Stimulated activated CD8-positive, alpha-beta memory T cell treated with anti-CD3 and anti-CD28 coated beads, Interleukin-15, amount 100 ng/mL, for 48 hours (primary cell): ENCODE data around the gene RIPK3.
"Not testable (repeated sequence)": the region's sequence is repeated elsewhere in the genome, so short reads cannot be mapped to it uniquely, and the experiment has no call there.

Experiments
- DNase-seq, 2 donors: peaks; one replicate each; pipeline ENCODE4 v3.0.0-alpha.2; 2020; ENCODE audit warnings: low read depth in 2 of 2

Gene RIPK3

GRCh38 chr14:24339284-24340151 lies at the start of gene RIPK3:
Gene RIPK3, minus strand, starts transcription at chr14:24339991. Its CDS starts 165 bp downstream, at chr14:24339826.
- DNase-seq, result peak; percentile 42 to 53

DNA sequence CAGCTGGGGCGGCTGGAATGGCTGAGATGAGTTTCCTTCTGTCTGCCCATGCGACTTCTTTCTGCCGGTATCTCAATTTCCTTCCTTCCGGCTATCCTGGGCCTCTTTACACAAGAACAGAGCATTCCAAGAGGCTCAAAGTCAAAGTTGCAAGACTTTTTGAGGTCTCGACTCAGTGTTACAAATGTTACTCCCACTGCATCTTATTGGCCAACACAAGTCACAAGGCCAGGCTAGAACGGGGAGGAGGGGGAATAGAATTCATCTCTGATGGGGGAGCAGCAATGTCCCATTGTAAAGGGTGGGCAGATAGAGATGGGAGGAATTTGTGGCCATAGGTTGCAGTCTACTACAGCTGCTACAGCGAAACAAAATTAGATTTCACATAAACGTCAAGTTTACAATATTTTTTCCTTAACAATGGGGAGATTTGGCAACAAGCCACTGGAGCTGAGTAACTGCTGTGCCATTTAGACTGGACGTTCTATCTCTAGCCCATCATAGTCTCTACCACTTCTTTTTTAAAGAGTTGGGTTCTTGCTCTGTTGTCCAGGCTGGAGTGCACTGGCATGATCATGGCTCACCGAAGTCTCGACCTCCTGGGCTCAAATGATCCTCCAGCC lies 49.5 kb upstream of the RIPK3 start:
- DNase-seq, result no peak

DNA sequence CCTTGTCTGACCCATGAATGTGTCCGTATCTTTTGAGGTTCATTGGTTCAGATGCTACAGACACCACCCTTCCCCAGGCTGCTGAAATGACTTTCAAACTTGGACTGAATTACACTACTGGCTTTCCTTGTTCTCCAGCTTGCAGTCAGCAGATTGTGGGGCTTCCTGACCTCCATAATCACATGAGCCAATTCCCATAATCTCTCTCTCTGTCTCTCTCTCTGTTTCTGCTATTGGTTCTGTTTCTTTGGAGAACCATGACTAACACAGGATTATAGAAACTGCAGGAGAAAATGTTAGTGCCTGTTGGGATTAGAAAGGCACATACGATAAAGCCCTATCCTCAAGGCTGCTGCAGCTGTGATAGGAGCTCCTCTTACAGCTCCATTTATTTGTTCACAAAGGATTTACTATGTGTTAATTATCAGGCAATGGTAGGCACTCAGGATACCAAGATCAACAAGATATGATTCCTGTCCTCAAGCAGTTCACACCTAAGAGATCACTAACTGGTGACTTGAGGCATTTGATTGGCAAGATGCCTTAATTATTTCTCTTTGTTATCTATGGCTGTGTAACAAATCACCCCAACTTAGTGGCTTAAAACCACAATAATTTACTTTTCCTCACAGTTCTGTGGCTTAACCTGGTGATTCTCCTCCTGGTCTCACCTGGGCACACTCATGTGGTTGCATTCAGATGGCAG lies 48.8 kb upstream of the RIPK3 start:
- no peak for DNase-seq

DNA sequence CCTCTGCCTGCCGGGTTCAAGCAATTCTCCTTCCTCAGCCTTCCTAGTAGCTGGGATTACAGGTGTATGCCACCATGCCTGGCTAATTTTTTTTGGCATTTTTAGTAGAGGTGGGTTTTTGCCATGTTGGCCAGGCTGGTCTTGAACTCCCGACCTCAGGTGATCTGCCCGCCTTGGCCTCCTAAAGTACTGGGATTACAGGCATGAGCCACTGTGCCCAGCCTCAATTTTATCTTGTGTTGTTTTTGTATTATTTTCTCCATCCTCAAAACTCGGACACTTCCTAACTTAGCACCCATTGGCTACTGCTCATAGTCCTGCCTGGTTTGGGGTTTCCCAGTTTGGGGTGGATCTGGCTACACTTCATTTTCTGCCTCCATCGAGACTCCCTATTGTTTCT lies 47.8 kb upstream of the RIPK3 start:
- DNase-seq, result not testable (repeated sequence)

GRCh38 chr14:24387009-24387345 lies 47.2 kb upstream of the RIPK3 start:
- no peak for DNase-seq

DNA sequence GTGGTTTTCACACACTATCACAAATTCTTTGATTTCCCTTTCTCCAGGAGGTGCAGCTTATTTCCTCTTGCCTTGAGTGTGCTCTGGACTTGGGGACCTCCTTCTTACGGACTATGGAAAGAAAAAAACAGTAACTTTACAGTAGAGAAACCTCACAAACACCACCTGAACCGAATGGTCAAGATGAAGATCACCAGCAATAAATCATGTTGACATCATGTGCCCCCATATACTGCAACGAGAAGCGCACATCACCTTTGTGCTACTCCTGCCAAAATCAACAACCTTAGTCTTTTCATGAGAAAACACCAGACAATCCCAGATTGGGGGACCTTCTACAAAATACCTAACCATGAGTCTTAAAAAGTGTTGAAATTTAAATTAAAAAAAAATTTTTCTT lies 45.7 kb upstream of the RIPK3 start:
- no peak for DNase-seq

DNA sequence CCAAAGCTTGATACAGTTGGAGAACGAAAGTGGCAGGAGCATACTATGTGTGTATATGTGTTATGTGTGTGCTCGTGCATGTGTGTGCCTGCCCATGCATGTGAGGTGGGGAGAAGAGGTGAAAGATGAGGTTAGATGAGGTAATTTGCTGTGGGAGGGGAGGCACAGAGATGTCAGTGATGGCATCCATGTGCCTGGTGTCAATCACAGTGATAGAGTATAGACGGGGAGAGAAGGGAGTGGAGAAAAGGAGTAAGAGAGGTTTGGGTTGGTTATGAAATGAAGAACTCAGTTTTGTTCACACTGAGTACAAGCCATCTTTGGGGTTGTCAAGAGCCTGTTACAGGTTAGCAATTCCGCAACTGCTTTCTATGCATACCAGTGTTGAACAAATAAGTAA lies 44.4 kb upstream of the RIPK3 start:
- DNase-seq, result no peak

DNA sequence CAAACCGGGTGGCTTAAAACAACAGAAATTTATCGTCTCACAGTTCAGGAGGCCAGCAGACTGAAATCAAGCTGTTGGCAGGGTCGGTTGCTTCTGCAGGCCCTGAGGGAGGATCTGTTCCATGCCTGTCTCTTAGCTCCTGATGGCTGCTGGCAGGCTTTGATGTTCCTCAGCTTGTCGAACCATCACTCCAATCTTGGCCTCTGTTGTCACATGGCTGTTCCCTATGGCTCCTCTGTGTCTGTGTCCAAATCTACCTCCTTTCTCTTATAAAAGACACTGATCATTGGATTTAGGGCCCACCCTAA lies 42.2 kb upstream of the RIPK3 start:
- DNase-seq, result no peak

GRCh38 chr14:24381363-24382063 lies 41.7 kb upstream of the RIPK3 start:
- no peak for DNase-seq

GRCh38 chr14:24379907-24380730 lies 40.3 kb upstream of the RIPK3 start:
- no peak for DNase-seq

DNA sequence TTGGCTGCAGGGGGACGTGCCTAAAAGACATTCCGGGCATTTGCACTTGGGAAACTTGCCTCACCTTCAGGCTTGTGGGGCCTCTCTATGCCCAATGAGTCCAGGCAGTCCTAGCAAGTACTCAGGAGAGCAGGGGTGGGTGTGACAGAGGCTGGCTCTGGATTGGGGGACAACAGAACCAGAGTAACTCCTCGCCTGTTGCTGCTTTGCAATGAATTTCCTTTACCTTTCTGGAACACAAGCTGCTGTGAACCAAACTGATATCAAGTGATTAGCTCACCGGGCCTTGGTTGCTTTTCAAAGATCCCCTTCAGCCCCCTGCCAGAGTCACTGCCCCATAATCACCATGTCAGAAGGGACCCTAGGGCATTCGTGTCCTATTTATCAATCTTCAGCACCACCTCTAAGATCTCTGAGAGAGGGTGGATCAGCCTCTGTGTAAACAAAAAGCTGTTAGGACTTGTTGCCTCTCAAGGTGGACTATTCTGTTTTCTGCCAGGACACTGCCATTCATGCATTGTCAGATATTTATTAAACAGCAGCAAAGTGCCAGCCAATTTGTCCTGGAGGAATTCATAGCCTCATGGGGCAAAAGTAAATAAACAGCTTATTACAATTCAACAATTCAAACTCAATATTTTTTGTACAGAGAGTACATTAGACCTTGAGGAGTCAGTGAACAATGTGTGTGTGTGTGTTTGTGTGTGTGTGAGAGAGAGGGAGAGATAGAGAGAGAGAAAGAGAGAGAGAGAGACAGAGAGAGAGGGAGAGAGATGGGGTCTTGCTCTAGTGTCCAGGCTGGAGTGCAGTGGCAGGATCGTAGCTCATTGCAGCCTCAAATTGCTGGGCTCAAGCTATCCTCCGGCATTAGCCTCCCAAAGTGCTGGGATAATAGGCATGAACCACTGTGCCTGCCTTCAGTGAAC lies 39.5 kb upstream of the RIPK3 start:
- DNase-seq, result no peak

- no peak for DNase-seq
Measured at GRCh38 chr14:24378327-24378726, 38.5 kb upstream of the RIPK3 start.

GRCh38 chr14:24377657-24378056 lies 37.9 kb upstream of the RIPK3 start:
- DNase-seq, result no peak

GRCh38 chr14:24377126-24377525 lies 37.3 kb upstream of the RIPK3 start:
- DNase-seq, result no peak

- DNase-seq, result no peak
Measured at GRCh38 chr14:24376448-24377070, 36.8 kb upstream of the RIPK3 start.

GRCh38 chr14:24372701-24373416 lies 33.1 kb upstream of the RIPK3 start:
- DNase-seq, result no peak

DNA sequence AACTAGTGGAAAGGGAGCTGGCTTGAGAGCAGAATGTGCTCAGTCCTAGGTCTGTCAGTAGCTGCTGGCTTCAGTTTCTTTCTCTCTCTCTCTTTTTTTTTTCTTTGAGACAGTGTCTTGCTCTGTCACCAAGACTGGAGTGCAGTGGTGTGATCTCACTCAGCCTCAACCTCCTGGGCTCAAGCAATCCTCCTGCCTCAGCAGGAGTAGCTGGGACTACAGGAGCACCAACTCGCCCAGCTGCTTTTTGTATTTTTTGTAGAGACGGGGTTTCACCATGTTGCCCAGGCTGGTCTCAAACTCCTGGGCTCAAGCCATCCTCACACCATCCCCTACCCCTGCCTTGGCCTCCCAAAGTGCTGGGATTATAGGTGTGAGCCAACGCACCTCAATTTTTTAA lies 31.8 kb upstream of the RIPK3 start:
- not testable (repeated sequence) for DNase-seq

GRCh38 chr14:24370748-24371147 lies 31.0 kb upstream of the RIPK3 start:
- DNase-seq, result no peak
